Measurements from ENCODE around the gene ZNF618. TPM values are rescaled to one million over a fixed set of nuclear protein-coding genes. Genes with fewer than 3 reads are reported as not detected.

ZNF618 gene
- total RNA-seq, 1 experiment from 2014 or later, result 29.4 TPM

GRCh38 chr9:114000671-114001409 is 124.7 kb downstream of the ZNF618 start:
- no peak for TF ChIP-seq CTCF (conservative IDR thresholded peaks at IDR 0.05; ENCODE audit: low read depth, low read length)
- TF ChIP-seq EZH2 (IDR thresholded peaks at IDR 0.05; ENCODE audit: borderline replicate concordance, low read depth, low read length, poor library complexity, severe bottlenecking), result no peak
- POLR2A ChIA-PET (ENCODE audit: low non-redundant PET), result interaction anchor here (0.6 kb wide), 1 partner anchor 1824 kb away, joined by 7 read pairs; no protein-coding TSS in a partner anchor
- no peak overlapping the region for H3K4me3 ChIP-seq (ENCODE audit: low read depth, low read length, poor library complexity, severe bottlenecking)
- peaks cover 12% of the 10 kb centered on the region for H3K36me3 ChIP-seq (ENCODE audit: insufficient read depth, low read length, poor library complexity, severe bottlenecking)
- H3K9me3 ChIP-seq (ENCODE audit: low read depth, low read length, poor library complexity, severe bottlenecking), result no peaks in the 10 kb centered on the region
- intact Hi-C loops (cut with micrococcal nuclease; ENCODE audit: unreplicated experiment), result no loop called here
- DNase-seq (ENCODE audit: low spot score), result no peak
- BruUV-seq (replicated peaks), result no TSS peak
- H3K4me1 ChIP-seq (ENCODE audit: insufficient read depth, low read length, poor library complexity, severe bottlenecking), result peaks cover 30% of the 10 kb centered on the region
- no peaks in the 10 kb centered on the region for H3K27me3 ChIP-seq (replicated peaks; ENCODE audit: insufficient read depth, low read depth, low read length, poor library complexity)
- H3K27ac ChIP-seq (ENCODE audit: low read depth, low read length, poor library complexity, severe bottlenecking), result no peak overlapping the region
- CTCF ChIA-PET, result no interaction called here

GRCh38 chr9:114001410-114001685 is 125.2 kb downstream of the ZNF618 start:
- CTCF ChIA-PET, result no interaction called here
- POLR2A ChIA-PET (ENCODE audit: low non-redundant PET), result no interaction called here
- Histone ChIP-seq H3K27ac (ENCODE audit: low read depth, low read length, poor library complexity, severe bottlenecking) (no peak overlapping the region), H3K9me3 (ENCODE audit: low read depth, low read length, poor library complexity, severe bottlenecking) (no peaks in the 10 kb centered on the region), H3K27me3 (replicated peaks; ENCODE audit: insufficient read depth, low read depth, low read length, poor library complexity) (no peaks in the 10 kb centered on the region), H3K4me1 (ENCODE audit: insufficient read depth, low read length, poor library complexity, severe bottlenecking) (peaks cover 30% of the 10 kb centered on the region), H3K4me3 (ENCODE audit: low read depth, low read length, poor library complexity, severe bottlenecking) (no peak overlapping the region), H3K36me3 (ENCODE audit: insufficient read depth, low read length, poor library complexity, severe bottlenecking) (peaks cover 12% of the 10 kb centered on the region)
- no TSS peak for BruUV-seq (replicated peaks)
- TF ChIP-seq EZH2 (IDR thresholded peaks at IDR 0.05; ENCODE audit: borderline replicate concordance, low read depth, low read length, poor library complexity, severe bottlenecking), result no peak
- no peak for TF ChIP-seq CTCF (conservative IDR thresholded peaks at IDR 0.05; ENCODE audit: low read depth, low read length)
- no peak for DNase-seq (ENCODE audit: low spot score)
- intact Hi-C loops (cut with micrococcal nuclease; ENCODE audit: unreplicated experiment), result no loop called here

GRCh38 chr9:114001794-114002261 is 125.7 kb downstream of the ZNF618 start:
- ChIA-PET CTCF (no interaction called here), POLR2A (ENCODE audit: low non-redundant PET) (no interaction called here)
- no peaks in the 10 kb centered on the region for H3K9me3 ChIP-seq (ENCODE audit: low read depth, low read length, poor library complexity, severe bottlenecking)
- BruUV-seq (replicated peaks), result no TSS peak
- DNase-seq (ENCODE audit: low spot score), result no peak
- no peaks in the 10 kb centered on the region for H3K27me3 ChIP-seq (replicated peaks; ENCODE audit: insufficient read depth, low read depth, low read length, poor library complexity)
- TF ChIP-seq CTCF (conservative IDR thresholded peaks at IDR 0.05; ENCODE audit: low read depth, low read length), result no peak
- TF ChIP-seq EZH2 (IDR thresholded peaks at IDR 0.05; ENCODE audit: borderline replicate concordance, low read depth, low read length, poor library complexity, severe bottlenecking), result no peak
- no peak overlapping the region for H3K4me3 ChIP-seq (ENCODE audit: low read depth, low read length, poor library complexity, severe bottlenecking)
- peaks cover 30% of the 10 kb centered on the region for H3K4me1 ChIP-seq (ENCODE audit: insufficient read depth, low read length, poor library complexity, severe bottlenecking)
- no peak overlapping the region for H3K27ac ChIP-seq (ENCODE audit: low read depth, low read length, poor library complexity, severe bottlenecking)
- intact Hi-C loops (cut with micrococcal nuclease; ENCODE audit: unreplicated experiment), result no loop called here
- H3K36me3 ChIP-seq (ENCODE audit: insufficient read depth, low read length, poor library complexity, severe bottlenecking), result peaks cover 12% of the 10 kb centered on the region

All from A673 (cell line).